C4-2B (cell line): Measurements from ENCODE around the gene DNAJC19.

ENCODE experiments used
- ZFX ChIP-seq: fragments of 450-650 bp; IDR thresholded peaks from 2 replicates; pipeline ENCODE4 v1.6.1; 2017
- TF ChIP-seq, protein P1 (sequence below): fragments of 450-650 bp; conservative IDR thresholded peaks from 2 replicates; pipeline ENCODE4 v1.5.1; 2017; ENCODE audit warnings: mild to moderate bottlenecking

DNA sequence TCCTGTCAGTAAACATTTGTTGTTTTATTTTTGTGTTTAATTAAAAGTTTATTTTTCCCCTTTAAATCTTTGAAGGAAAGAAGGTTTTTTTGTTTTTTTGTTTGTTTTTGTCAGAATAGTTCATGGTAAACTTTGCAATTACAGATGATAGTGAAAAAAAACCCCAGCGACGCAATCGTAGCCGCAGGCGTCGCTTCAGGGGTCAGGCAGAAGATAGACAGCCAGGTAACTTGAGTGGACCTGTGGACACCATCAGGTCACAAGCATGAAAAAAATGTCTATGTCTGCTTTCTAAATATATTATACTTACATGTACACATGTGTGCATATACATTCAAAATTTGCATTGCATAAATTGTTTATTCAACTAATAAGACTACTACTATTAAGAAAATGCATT is 18.6 kb downstream of the DNAJC19 start:
- TF ChIP-seq, protein P1, sequence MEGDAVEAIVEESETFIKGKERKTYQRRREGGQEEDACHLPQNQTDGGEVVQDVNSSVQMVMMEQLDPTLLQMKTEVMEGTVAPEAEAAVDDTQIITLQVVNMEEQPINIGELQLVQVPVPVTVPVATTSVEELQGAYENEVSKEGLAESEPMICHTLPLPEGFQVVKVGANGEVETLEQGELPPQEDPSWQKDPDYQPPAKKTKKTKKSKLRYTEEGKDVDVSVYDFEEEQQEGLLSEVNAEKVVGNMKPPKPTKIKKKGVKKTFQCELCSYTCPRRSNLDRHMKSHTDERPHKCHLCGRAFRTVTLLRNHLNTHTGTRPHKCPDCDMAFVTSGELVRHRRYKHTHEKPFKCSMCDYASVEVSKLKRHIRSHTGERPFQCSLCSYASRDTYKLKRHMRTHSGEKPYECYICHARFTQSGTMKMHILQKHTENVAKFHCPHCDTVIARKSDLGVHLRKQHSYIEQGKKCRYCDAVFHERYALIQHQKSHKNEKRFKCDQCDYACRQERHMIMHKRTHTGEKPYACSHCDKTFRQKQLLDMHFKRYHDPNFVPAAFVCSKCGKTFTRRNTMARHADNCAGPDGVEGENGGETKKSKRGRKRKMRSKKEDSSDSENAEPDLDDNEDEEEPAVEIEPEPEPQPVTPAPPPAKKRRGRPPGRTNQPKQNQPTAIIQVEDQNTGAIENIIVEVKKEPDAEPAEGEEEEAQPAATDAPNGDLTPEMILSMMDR = no peak
- TF ChIP-seq ZFX = no peak
